ENCODE data around the gene CDK10.

DNA sequence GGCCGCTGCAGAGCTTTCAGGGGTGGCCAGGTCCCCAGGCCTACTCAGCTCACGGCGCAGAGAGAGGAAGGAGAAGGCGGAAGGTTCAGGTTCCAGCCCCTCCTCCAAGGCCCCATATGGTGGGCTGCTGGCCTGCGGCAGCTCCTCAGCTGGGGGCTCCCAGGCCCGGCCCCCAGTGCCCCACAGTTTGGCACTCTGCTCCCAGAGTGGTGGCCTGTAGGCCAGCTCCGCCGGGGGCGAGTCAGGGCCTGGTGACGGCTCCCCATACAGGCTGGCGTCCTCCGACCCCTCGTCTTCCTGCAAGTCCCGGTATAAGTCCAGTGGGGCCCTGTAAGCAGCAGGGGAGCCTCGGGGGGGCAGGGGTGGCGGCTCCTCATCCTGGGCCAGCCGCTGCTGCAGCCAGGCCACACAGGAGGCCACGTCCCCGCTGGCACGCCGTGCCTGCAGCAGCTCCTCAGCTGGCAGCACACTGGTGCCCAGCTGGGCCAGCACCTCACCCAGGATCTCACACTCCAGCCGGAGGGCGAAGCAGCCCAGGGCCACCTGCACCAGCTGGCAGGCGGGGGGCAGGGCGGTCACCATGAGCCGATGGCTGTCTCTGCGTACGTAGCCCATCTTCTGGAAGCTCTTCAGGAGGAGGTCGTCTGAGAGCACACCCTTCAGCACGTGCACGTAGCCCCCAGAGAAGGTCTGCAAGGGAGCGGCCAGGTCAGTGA, 11.3 kb downstream of the CDK10 start:
- TF ChIP-seq, protein P1, sequence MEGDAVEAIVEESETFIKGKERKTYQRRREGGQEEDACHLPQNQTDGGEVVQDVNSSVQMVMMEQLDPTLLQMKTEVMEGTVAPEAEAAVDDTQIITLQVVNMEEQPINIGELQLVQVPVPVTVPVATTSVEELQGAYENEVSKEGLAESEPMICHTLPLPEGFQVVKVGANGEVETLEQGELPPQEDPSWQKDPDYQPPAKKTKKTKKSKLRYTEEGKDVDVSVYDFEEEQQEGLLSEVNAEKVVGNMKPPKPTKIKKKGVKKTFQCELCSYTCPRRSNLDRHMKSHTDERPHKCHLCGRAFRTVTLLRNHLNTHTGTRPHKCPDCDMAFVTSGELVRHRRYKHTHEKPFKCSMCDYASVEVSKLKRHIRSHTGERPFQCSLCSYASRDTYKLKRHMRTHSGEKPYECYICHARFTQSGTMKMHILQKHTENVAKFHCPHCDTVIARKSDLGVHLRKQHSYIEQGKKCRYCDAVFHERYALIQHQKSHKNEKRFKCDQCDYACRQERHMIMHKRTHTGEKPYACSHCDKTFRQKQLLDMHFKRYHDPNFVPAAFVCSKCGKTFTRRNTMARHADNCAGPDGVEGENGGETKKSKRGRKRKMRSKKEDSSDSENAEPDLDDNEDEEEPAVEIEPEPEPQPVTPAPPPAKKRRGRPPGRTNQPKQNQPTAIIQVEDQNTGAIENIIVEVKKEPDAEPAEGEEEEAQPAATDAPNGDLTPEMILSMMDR (IDR thresholded peaks at IDR 0.05), result no peak
- TF ChIP-seq POLR2A (IDR thresholded peaks at IDR 0.05), result no peak

Measured in right lobe of liver (tissue), 4 donors.